PFSK-1 (cell line): Measurements from ENCODE around the gene ZFYVE21.

Experiments
- POLR2AphosphoS5 ChIP-seq: IDR thresholded peaks from 2 replicates; pipeline ENCODE4 v1.6.1; 2012; ENCODE audit warnings: low read depth, mild to moderate bottlenecking, control low read depth, low read length, moderate library complexity
- TAF1 ChIP-seq: IDR thresholded peaks from 2 replicates; pipeline ENCODE4 v1.6.1; 2012; ENCODE audit warnings: low read length, control low read depth, borderline replicate concordance; ENCODE audit not compliant: insufficient read depth
- TF ChIP-seq, protein P1 (sequence below), 2 experiments: IDR thresholded peaks; 2 replicates each; pipeline versions ENCODE4 v1.6.1 to v1.8.0; 2011 to 2012; ENCODE audit warnings: low read depth in 2 of 2, low read length in 2 of 2, control low read depth in 1 of 2, inconsistent platforms in 1 of 2, mild to moderate bottlenecking in 1 of 2, moderate library complexity in 1 of 2; ENCODE audit not compliant: insufficient read depth in 1 of 2

DNA sequence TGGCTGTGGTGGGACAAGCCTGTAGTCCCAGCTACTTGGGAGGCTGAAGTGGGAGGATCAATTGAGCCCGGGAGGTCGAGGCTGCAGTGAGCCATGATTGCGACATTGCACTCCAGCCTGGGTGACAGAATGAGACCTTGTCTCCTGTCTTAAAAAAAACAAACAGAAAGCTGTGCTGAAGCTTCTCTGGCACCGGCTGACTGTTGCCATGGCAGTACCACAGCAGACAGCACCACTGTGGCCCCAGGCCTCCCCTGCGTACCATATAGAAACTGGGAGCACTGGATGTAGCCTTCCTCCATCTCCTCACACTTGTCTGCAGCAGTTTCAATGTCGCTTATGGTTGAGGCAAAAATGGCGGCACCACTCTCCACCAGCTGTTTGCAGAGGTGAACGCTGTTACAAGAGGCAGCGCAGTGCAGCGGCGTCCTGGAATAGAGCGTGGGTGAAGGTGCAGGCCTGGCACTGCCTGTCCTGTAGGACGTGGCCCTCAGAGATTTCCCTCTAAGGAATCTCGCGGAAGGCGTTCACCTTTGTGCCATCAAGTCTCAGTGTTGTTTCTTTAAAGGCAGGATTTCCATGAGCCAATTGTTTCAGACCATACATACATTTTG is 21.9 kb downstream of the ZFYVE21 start:
- TF ChIP-seq POLR2AphosphoS5 = no peak
- no peak for TF ChIP-seq TAF1
- TF ChIP-seq, protein P1, sequence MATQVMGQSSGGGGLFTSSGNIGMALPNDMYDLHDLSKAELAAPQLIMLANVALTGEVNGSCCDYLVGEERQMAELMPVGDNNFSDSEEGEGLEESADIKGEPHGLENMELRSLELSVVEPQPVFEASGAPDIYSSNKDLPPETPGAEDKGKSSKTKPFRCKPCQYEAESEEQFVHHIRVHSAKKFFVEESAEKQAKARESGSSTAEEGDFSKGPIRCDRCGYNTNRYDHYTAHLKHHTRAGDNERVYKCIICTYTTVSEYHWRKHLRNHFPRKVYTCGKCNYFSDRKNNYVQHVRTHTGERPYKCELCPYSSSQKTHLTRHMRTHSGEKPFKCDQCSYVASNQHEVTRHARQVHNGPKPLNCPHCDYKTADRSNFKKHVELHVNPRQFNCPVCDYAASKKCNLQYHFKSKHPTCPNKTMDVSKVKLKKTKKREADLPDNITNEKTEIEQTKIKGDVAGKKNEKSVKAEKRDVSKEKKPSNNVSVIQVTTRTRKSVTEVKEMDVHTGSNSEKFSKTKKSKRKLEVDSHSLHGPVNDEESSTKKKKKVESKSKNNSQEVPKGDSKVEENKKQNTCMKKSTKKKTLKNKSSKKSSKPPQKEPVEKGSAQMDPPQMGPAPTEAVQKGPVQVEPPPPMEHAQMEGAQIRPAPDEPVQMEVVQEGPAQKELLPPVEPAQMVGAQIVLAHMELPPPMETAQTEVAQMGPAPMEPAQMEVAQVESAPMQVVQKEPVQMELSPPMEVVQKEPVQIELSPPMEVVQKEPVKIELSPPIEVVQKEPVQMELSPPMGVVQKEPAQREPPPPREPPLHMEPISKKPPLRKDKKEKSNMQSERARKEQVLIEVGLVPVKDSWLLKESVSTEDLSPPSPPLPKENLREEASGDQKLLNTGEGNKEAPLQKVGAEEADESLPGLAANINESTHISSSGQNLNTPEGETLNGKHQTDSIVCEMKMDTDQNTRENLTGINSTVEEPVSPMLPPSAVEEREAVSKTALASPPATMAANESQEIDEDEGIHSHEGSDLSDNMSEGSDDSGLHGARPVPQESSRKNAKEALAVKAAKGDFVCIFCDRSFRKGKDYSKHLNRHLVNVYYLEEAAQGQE (IDR thresholded peaks at IDR 0.05; ENCODE audit: insufficient read depth in 1 of 2, low read depth in 2 of 2, low read length in 2 of 2) = no peak
